Neural cell (in vitro differentiated cells): ENCODE data around the gene LRRC4. TPM values are rescaled to one million over a fixed set of nuclear protein-coding genes. Genes with fewer than 3 reads are reported as not detected.

Experiments
- H2AFZ ChIP-seq: fragments of 200-600, 300-800 bp; sonication (generic), shearing (Covaris generic); 2 replicates; pipeline ENCODE4 v1.6.0; 2014; ENCODE audit warnings: low read depth, mild to moderate bottlenecking, antibody characterized with exemption, low read length, moderate library complexity
- H3F3A ChIP-seq: fragments of 200-600 bp; shearing (Covaris generic); 2 replicates; pipeline ENCODE4 v1.6.1; 2016; ENCODE audit warnings: mild to moderate bottlenecking, moderate library complexity, mixed read lengths, antibody characterized with exemption, low read length; ENCODE audit not compliant: insufficient read depth, poor library complexity, severe bottlenecking
- H3K27ac ChIP-seq: fragments of 200-600, 300-800 bp; sonication (generic), shearing (Covaris generic); 2 replicates; pipeline ENCODE4 v1.5.1; 2014; ENCODE audit warnings: mild to moderate bottlenecking, low read length, moderate library complexity
- H3K27me3 ChIP-seq: fragments of 300-800, 200-600 bp; sonication (generic), shearing (Covaris generic); 2 replicates; pipeline ENCODE4 v1.6.0; 2014; ENCODE audit warnings: mild to moderate bottlenecking, low read depth, low read length, moderate library complexity; ENCODE audit not compliant: insufficient read depth
- H3K36me3 ChIP-seq: fragments of 300-800, 200-600 bp; sonication (generic), shearing (Covaris generic); 2 replicates; pipeline ENCODE4 v1.5.1; 2014; ENCODE audit warnings: mild to moderate bottlenecking, antibody characterized with exemption, low read length, moderate library complexity; ENCODE audit not compliant: insufficient read depth
- H3K4me2 ChIP-seq: fragments of 300-800, 200-600 bp; sonication (generic), shearing (Covaris generic); 2 replicates; pipeline ENCODE4 v1.6.0; 2014; ENCODE audit warnings: mild to moderate bottlenecking, low read length
- H3K4me3 ChIP-seq: fragments of 300-800, 200-600 bp; sonication (generic), shearing (Covaris generic); 2 replicates; pipeline ENCODE4 v1.5.1; 2014; ENCODE audit warnings: mild to moderate bottlenecking, low read length, moderate library complexity
- H3K79me2 ChIP-seq: fragments of 200-600 bp; shearing (Covaris generic); replicated peaks from 2 replicates; pipeline ENCODE4 v1.6.0; 2014; ENCODE audit warnings: mild to moderate bottlenecking, low read length, moderate library complexity; ENCODE audit not compliant: insufficient read depth
- H3K9ac ChIP-seq: fragments of 300-800, 200-600 bp; sonication (generic), shearing (Covaris generic); 2 replicates; pipeline ENCODE4 v1.6.1; 2016; ENCODE audit warnings: mild to moderate bottlenecking, low read length, mixed read lengths
- H3K9me2 ChIP-seq: fragments of 200-600 bp; shearing (Covaris generic); 2 replicates; pipeline ENCODE4 v1.6.1; 2016; ENCODE audit warnings: mild to moderate bottlenecking, low read length, mixed read lengths; ENCODE audit not compliant: insufficient read depth
- H3K9me3 ChIP-seq: fragments of 200-600, 300-800 bp; sonication (generic), shearing (Covaris generic); 2 replicates; pipeline ENCODE4 v1.6.1; 2016; ENCODE audit warnings: mild to moderate bottlenecking, mixed run types, low read length, moderate library complexity, mixed read lengths
- H4K20me1 ChIP-seq: fragments of 200-600 bp; shearing (Covaris generic); 2 replicates; pipeline ENCODE4 v1.6.1; 2016; ENCODE audit warnings: mild to moderate bottlenecking, mixed run types; ENCODE audit not compliant: insufficient read depth
- CTCF ChIP-seq: fragments of 450-650 bp; IDR thresholded peaks from 2 replicates; pipeline ENCODE4 v1.5.1; 2014; ENCODE audit warnings: antibody characterized with exemption, mild to moderate bottlenecking, moderate library complexity; ENCODE audit not compliant: poor library complexity, severe bottlenecking
- EP300 ChIP-seq: fragments of 450-650 bp; conservative IDR thresholded peaks from 2 replicates; pipeline ENCODE4 v1.6.1; 2014; ENCODE audit warnings: antibody characterized with exemption, mild to moderate bottlenecking, moderate library complexity; ENCODE audit not compliant: poor library complexity, severe bottlenecking
- EZH2 ChIP-seq: fragments of 200-600, 300-800 bp; shearing (Covaris generic), sonication (generic); IDR thresholded peaks from 2 replicates; pipeline ENCODE4 v1.6.1; 2014; ENCODE audit warnings: antibody characterized with exemption, low read length, borderline replicate concordance, mild to moderate bottlenecking; ENCODE audit not compliant: insufficient read depth, poor library complexity, severe bottlenecking
- MXI1 ChIP-seq: fragments of 450-650 bp; conservative IDR thresholded peaks from 2 replicates; pipeline ENCODE4 v1.6.1; 2014; ENCODE audit warnings: antibody characterized with exemption, mild to moderate bottlenecking; ENCODE audit not compliant: poor library complexity, severe bottlenecking
- POLR2AphosphoS5 ChIP-seq: IDR thresholded peaks from 2 replicates; pipeline ENCODE4 v1.6.1; 2012
- RAD21 ChIP-seq: fragments of 450-650 bp; conservative IDR thresholded peaks from 2 replicates; pipeline ENCODE4 v1.6.1; 2014; ENCODE audit warnings: antibody characterized with exemption, mild to moderate bottlenecking, moderate library complexity
- REST ChIP-seq: IDR thresholded peaks from 2 replicates; pipeline ENCODE4 v1.6.1; 2012; ENCODE audit warnings: borderline replicate concordance
- SMC3 ChIP-seq: fragments of 450-650 bp; conservative IDR thresholded peaks from 2 replicates; pipeline ENCODE4 v1.6.1; 2014; ENCODE audit warnings: antibody characterized with exemption, mild to moderate bottlenecking, moderate library complexity; ENCODE audit not compliant: poor library complexity
- TAF1 ChIP-seq: IDR thresholded peaks from 2 replicates; pipeline ENCODE4 v1.6.1; 2012; ENCODE audit warnings: low read depth
- polyA plus RNA-seq: library from polyadenylated mRNA; depleted of rRNA; stranded (reverse); fragments of >200 nt; gene quantifications from 2 replicates; pipeline ENCODE4 v1.2.3, GENCODE V29; 2014

Gene LRRC4
- polyA plus RNA-seq, 1 donor from 2014 or later, result 15.7 TPM

GRCh38 chr7:128076196-128076795, 45.1 kb upstream of the LRRC4 start:
- no peaks in the 10 kb centered on the region for H4K20me1 ChIP-seq

More at GRCh38 chr7:128076196-128076795, 45.1 kb upstream of the LRRC4 start:
- no peak for TF ChIP-seq RAD21
- no peak for TF ChIP-seq EP300
- TF ChIP-seq REST, result no peak
- TF ChIP-seq TAF1, result no peak
- no peak for TF ChIP-seq SMC3
- TF ChIP-seq CTCF, result no peak
- TF ChIP-seq POLR2AphosphoS5, result no peak
- no peak for TF ChIP-seq MXI1
- no peak for TF ChIP-seq EZH2
- Histone ChIP-seq H3K4me2 (peak overlapping the region; percentile 10), H3K9me2 (no peaks in the 10 kb centered on the region), H3K27me3 (no peaks in the 10 kb centered on the region), H3K9ac (no peak overlapping the region), H3K36me3 (no peaks in the 10 kb centered on the region), H3F3A (no peaks in the 10 kb centered on the region), H3K4me3 (no peak overlapping the region), H3K79me2 (no peaks in the 10 kb centered on the region), H3K27ac (no peak overlapping the region), H3K9me3 (no peaks in the 10 kb centered on the region), H2AFZ (no peak overlapping the region)
